MM.1S (cell line): Measurements from ENCODE around the gene NELL1.

Experiments
- CTCF ChIP-seq: fragments of 300-600 bp; sonication (generic); IDR thresholded peaks from 2 replicates; pipeline ENCODE4 v1.5.1; 2016; ENCODE audit warnings: antibody characterized with exemption, low read length, mixed read lengths
- EZH2 ChIP-seq: fragments of 300-600 bp; sonication (generic); optimal IDR thresholded peaks from 2 replicates; pipeline ENCODE3; 2017; ENCODE audit warnings: low read depth, mild to moderate bottlenecking, antibody characterized with exemption, low read length, mixed read lengths
- EZH2phosphoT487 ChIP-seq: fragments of 300-600 bp; sonication (generic); IDR thresholded peaks from 2 replicates; pipeline ENCODE4 v1.6.1; 2018; ENCODE audit warnings: antibody characterized with exemption, low read length

DNA sequence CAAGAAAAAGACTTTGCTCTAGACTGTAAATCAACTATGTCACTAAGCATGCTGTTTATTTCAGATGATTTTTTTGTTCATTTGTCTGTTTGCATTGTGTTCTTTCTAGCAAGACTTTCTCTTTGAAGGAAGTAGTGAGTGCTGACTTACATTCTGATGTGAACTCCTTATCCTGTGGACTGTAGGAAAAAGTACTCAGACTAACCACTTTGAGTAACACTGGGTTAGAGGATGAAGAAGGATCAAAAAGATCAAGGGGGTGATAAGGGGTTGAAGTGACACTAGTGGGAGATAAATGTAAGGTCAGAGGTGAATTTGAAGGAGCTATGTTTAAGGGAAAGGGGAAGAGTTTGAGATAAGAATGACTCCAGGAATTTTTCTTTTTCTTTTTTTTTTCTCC lies 369.4 kb downstream of the NELL1 start:
- no peak for TF ChIP-seq CTCF
- TF ChIP-seq EZH2, result no peak
- no peak for TF ChIP-seq EZH2phosphoT487
